Epithelial cell of proximal tubule (primary cell): Measurements from ENCODE around the gene R3HDM2. TPM values are rescaled to one million over a fixed set of nuclear protein-coding genes. Genes with fewer than 3 reads are reported as not detected.
"Not testable (repeated sequence)": the region's sequence is repeated elsewhere in the genome, so short reads cannot be mapped to it uniquely, and the experiment has no call there.

Experiments used
- DNase-seq: peaks from one replicate; pipeline ENCODE4 v3.0.0-alpha.2; 2011; ENCODE audit warnings: low read depth
- H3K4me3 ChIP-seq: 2 replicates; pipeline ENCODE4 v1.5.1; 2011; ENCODE audit warnings: low read depth, mild to moderate bottlenecking, low read length
- total RNA-seq: library from RNA; depleted of rRNA; stranded (reverse); fragments of >200 nt; gene quantifications from 2 replicates; pipeline ENCODE4 v1.2.3, GENCODE V29; 2015
- TF ChIP-seq, protein P1 (sequence below): conservative IDR thresholded peaks from 2 replicates; pipeline ENCODE4 v1.5.1; 2012; ENCODE audit warnings: low read depth, mild to moderate bottlenecking, low read length

R3HDM2 gene
- total RNA-seq, 1 donor from 2014 or later, result 12.5 TPM

- TF ChIP-seq, protein P1, sequence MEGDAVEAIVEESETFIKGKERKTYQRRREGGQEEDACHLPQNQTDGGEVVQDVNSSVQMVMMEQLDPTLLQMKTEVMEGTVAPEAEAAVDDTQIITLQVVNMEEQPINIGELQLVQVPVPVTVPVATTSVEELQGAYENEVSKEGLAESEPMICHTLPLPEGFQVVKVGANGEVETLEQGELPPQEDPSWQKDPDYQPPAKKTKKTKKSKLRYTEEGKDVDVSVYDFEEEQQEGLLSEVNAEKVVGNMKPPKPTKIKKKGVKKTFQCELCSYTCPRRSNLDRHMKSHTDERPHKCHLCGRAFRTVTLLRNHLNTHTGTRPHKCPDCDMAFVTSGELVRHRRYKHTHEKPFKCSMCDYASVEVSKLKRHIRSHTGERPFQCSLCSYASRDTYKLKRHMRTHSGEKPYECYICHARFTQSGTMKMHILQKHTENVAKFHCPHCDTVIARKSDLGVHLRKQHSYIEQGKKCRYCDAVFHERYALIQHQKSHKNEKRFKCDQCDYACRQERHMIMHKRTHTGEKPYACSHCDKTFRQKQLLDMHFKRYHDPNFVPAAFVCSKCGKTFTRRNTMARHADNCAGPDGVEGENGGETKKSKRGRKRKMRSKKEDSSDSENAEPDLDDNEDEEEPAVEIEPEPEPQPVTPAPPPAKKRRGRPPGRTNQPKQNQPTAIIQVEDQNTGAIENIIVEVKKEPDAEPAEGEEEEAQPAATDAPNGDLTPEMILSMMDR, result no peak
- no peak within 1 kb of the TSS for H3K4me3 ChIP-seq
- no peak for DNase-seq
Observed at GRCh38 chr12:57434517-57435223, 3.8 kb upstream of the R3HDM2 start, which contains the start of gene INHBC. TSS of gene INHBC (plus strand) at chr12:57434784. CDS start at chr12:57434887, 103 bp downstream.

- no peak overlapping the region for H3K4me3 ChIP-seq
- no peak for DNase-seq
- TF ChIP-seq, protein P1, result no peak
Observed at GRCh38 chr12:57433370-57433769, 2.5 kb upstream of the R3HDM2 start.

DNA sequence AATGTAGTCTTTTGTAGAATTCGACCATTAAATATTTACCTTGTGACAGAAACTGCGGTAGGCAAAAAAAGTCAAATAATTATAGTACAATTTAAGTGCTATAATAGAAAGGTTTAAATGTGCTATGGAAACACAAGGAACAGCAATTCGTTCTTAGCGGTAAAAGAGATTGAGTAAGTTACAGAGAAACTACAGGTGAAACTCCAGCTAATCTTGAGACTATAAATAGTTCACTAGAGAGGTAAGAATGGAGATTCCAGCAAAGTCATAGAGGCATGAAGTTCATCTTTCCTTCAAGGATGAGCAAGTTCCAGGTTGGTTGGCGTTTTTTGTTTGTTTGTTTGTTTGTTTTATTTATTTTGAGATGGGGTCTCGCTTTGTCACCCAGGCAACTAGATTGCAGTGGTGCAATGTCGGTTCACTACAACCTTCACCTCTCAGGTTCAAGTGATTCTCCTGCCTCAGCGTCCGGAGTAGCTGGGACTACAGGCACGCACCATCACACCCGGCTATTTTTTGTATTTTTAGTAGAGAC is 878 bp upstream of the R3HDM2 start:
- TF ChIP-seq, protein P1, result no peak
- DNase-seq, result no peak
- H3K4me3 ChIP-seq, result peak overlapping the region; percentile 79

- DNase-seq, result no peak
- TF ChIP-seq, protein P1, result no peak
- peak overlapping the region; percentile 79 for H3K4me3 ChIP-seq
Observed at GRCh38 chr12:57430112-57430930, 522 bp downstream of the R3HDM2 start.

DNA sequence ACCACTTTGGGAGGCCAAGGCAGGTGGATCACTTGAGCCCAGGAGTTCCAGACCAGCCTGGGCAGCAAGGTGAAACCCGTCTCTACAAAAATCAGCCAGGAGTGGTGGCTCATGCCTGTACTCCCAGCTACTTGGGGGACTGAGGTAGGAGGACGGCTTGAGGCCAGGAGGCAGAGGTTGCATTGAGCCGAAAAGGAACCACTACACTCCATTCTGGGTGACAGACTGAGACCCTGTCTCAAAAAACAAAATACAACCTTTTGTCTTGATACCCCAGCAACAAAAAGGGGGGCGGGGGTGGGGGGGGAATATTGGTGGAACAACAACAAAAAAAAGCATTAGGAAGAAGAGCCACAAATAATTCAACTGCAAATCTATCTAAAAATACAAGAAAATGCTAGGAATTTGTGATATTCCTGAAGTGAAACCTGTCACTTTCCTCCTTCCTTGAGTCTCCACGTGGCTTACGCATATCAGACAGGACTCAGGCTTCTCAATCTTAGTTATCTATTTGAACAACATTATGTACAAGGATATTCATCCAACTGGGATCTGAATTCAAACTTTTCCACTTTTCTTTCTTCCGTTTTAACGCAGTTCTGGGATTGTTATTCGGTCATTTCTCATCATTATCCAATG is 1.3 kb downstream of the R3HDM2 start:
- no peak for DNase-seq
- peak overlapping the region; percentile 79 for H3K4me3 ChIP-seq
- TF ChIP-seq, protein P1, result no peak

- no peak overlapping the region for H3K4me3 ChIP-seq
- no peak for DNase-seq
- TF ChIP-seq, protein P1, result no peak
Observed at GRCh38 chr12:57428965-57429364, 1.9 kb downstream of the R3HDM2 start.

DNA sequence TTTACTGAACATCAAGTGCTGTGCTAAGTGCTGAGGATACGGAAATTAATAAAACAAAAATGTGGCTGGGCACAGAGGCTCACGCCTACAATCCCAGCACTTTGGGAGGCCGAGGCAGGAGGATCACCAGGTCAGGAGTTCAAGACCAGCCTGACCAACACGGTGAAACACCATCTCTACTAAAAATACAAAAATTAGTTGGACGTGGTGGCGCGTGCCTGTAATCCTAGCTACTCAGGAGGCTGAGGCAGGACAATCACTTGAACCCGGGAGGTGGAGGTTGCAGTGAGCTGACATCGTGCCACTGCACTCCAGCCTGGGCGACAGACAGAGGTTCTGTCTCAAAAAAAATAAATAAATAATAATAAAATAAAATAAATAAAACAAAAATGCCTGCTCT is 3.9 kb downstream of the R3HDM2 start:
- not testable (repeated sequence) for DNase-seq, H3K4me3 ChIP-seq
